Stimulated activated naive CD4-positive, alpha-beta T cell treated with Interleukin-2 at 50 U/mL for 16 hours (primary cell): ENCODE results near the gene ANKRD33.
A peak's percentile ranks its signal among the peaks of the same experiment; 100 is the strongest.

Experiments used
- DNase-seq: peaks from one replicate; lab custom pipeline; 2025; lab: John Stamatoyannopoulos, UW

ANKRD33 gene, protein sequence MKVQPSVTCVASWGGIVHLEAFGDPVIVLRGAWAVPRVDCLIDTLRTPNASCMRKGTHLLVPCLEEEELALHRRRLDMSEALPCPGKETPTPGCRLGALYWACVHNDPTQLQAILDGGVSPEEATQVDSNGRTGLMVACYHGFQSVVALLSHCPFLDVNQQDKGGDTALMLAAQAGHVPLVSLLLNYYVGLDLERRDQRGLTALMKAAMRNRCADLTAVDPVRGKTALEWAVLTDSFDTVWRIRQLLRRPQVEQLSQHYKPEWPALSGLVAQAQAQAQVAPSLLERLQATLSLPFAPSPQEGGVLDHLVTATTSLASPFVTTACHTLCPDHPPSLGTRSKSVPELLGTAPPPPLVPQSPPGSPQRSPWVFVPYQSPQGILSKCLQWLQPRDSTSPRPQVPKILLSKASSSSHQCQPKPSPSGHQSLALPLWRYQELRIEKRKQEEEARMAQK

GRCh38 chr12:51887476-51888315, at the start of gene ANKRD33:
TSS of gene ANKRD33 (plus strand) at chr12:51888103. CDS start at chr12:51888187, 84 bp downstream.
- no peak for DNase-seq

DNA sequence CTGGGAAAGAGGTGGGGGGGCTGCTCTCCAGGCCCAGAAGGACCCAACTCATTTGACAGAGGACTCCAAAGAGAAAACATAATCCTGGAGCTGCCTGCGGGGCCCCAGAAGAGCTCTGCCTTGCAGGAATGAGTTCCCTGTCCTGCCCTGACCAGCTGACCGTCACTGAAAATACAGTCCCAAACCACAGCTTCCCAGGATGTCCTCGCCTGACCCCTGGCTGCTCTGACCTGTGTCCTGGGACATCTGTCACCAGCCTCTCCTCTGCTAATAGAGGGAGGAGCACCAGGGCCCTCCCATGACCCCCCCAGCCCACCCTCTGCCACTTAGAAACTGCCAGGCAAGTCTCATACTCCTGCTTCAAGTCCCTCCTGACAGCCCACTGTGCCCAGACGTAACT, 49.1 kb upstream of the ANKRD33 start:
- DNase-seq, result no peak

- DNase-seq, result no peak
Observed at GRCh38 chr12:51839310-51839947, 48.5 kb upstream of the ANKRD33 start.

DNA sequence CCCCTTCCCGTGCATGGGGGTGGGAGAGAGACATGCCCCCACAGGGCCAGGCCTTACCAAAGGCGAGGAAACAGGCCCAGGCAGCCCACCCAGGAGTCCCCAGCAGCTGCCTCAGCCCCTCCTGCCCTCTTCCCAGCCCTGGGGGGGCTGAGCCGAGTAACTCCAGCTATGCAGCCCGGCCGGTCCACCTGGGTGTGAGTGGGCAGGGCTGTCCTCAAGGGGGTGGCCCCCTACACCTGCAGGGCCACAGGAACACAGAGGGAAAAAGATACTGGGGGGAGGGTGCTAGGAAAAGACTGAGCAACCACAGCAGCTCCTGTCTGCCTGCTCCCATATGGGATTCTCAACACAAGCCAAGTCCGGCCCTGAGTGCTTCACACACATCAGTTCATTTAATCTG, 46.9 kb upstream of the ANKRD33 start:
- no peak for DNase-seq

DNA sequence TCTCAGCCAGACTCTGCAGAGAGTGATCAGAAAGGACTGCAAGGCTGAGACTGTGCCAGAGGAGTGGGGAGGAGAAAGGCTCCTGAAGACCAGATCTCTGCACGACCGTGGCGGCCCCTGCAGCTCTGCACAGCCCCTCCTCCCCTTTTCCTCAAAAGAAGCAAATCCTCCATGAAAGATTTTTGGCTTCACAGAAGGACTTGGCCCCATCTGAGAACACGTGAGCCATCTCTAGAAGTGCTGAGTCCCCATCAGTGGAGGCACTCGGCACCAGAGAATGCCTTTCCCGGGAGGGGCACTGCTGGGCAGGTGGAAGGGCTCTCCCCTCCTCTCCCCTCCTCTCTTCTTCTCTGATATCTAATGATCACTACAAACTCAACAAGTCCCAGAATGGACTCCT, 46.2 kb upstream of the ANKRD33 start:
- no peak for DNase-seq

DNA sequence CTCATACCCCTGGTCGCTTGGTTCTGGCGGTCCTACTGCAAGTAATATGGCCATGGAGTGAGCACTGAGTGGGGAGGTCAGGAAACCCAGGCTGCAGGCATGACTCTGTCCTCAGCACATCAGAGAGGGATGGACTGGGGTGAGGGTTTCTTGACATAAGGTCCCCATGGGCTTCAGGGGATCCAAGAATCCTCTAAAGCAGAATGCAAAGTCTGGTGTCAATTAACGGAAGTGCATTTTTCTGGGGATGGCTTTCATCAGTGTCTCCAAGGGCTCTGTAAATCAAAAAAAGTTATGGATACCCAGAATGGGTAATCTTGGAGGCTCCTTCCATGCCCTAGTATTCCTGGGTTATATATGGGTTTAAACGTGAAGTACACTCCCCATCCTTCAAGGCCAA, 43.0 kb upstream of the ANKRD33 start:
- DNase-seq, result no peak

DNA sequence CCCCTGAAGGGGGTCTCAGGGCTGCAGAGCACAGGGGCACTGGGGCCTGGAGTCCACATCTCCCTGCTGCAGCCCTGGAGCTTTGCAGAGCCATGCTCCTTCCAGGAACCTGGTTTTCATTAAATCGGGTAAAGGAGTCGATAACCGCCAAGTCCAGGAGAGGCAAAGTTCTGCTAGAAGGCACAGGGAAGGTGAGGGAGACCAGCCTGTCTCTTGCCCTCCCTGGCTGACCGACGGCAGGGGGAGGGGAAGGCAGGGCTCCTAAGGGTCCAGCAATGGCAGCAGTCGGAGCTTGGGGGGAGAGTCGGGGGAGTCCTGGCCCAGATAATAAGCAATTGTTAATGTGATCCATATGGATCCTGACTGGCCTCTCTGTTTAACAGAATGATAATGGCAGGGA, 42.4 kb upstream of the ANKRD33 start:
- DNase-seq, result no peak

GRCh38 chr12:51846271-51846691, 41.6 kb upstream of the ANKRD33 start:
- DNase-seq, result no peak

DNA sequence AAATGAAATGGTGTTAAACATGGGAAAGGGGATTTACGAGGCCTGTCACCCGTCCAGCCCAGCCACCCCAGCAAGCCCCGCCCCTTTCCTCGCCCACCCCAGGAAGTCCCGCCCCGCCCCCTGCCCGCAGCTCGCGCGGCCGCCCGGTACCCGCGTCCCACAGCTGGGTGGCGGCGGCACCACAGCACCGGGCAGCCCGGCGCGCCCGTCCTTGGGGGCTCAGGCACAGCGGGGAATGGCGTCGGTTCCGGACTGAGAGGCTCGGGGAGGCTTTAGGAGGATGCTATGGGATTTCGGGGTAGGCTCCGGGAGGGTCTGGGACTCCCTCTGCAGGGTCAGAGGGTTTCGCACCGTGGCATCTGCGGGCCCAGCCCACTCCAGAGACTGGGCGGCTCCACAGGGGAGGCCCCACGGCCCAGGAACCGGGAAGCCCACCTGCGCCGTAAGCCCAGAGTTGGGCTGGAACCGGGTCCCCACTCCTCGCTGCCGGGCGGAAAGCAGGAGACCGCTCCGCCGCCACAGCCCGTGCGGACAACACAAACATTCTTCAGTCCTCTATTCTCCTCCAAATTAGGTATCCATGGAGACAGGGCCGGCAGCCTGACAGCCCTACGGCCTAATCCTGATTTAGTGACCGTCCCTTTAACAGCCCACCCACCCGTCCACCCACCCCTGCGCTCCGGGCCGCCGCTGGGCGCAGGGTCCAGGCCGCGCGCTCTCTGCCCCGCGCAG, 40.8 kb upstream of the ANKRD33 start:
- DNase-seq, result peak; percentile 22

DNA sequence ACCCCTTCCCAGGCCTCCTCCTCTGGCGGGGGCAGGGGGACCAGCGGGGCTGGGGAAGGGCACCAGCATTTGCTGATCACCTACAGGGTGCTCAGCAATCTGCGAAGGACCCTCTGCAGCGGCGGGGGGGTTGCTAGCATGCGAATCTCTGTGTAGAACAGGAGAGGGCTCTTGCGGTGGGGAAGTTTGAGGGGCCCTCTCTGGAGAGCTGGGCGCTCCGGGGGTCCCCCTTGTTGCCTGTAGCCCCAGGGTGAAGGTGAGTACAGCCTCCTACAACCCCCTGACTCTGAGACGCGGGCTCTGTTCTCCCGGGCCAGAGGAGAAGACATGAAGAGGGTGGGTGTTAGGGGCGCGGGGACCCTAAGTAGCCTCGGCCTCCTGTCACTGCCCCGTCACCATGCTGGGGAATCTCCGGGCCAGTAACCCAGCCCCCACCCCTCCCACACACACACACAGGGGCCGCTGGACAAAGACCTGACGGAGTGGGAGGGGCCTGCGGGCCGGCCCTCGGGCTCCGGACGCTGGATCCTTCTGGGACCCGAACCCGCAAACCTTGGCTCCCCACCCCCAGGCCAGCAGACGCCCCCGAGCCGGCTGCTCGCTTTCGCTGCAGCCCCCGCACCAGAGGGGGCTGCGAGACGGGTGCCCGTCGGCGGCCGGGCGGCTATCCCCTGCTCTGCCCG, 40.1 kb upstream of the ANKRD33 start:
- DNase-seq, result no peak

GRCh38 chr12:51848326-51848727, 39.6 kb upstream of the ANKRD33 start, which contains the start of gene FIGNL2:
TSS of gene FIGNL2 (minus strand) at chr12:51848718. CDS start at chr12:51822413, 26,305 bp downstream.
- DNase-seq, result no peak

GRCh38 chr12:51848841-51849735, 38.8 kb upstream of the ANKRD33 start:
- no peak for DNase-seq

DNA sequence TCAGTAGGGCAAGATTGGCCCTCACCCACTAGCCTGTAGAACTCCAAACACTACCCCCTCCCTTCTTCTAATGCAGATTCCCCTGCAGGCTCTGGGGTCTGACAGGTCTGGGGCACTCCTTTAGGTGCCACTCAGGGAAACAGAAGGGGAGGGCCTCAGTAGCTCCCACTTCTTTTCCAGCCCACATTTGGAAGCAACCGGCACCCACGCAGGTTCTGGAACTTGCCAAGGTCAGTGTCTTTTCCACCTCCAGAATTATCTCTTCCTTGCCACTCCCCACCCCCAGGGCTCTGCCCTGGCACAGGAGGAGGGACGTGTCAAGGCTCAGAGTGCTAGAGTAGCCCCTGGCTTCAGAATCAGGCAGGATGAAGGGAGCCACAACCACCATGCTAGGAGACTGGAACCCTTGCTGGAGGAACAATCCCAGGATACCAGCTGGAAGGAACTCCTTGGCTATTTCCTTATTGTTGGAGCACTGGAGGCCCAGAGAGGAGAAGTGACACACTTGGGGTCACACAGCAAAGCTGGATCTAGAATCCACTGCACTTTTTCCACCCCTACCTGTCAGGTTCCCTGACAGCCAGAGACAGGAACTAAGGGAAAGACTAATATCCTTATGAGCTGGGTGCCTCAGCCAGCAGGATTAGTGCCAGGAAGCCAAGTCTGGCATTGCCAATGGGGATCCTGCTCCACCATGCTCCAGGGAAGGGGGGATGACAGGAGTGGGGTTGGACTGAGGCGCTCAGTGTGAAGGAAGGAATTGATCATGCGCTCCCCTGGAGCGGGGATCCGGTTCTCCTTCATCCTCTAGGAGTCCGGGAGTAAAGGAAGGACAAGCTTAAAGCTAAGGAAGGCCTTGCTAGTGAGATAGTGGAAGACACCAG, 37.6 kb upstream of the ANKRD33 start:
- no peak for DNase-seq

- DNase-seq, result no peak
Observed at GRCh38 chr12:51850965-51851299, 37.0 kb upstream of the ANKRD33 start.

DNA sequence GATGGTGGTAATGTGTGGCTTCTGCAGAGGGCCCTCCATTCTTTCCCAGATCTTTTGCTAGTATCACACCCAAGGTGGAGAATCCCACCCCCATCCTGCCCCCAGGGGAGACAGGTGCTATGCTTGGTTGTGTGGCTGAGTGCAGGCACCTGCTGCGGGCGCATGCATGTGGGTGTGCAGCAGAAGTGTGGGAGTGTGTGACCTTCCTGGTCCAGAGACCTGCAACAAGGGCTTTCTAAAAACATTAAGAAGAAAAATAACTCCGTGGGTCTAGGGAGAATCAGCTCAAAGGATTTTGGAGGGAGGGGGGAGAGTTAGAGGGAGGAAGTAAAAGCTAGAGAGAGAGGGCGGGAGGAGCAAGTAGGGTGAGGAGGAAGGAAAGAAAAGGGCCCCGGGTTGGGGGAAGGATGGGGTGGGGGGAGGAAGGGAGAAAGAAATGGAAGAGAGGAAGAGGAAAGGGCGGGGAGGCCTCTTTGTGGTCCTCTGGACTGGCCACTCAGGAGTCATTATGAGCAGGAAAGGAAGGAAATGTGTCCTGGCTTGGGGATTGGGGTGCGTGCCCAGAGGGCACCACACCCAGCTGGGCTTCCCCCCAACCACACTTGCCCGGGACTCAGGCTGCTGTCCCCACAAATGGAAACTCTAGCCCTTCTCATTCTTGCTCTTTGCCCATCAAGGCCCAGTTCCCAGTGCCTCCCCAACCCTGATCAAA, 36.3 kb upstream of the ANKRD33 start:
- no peak for DNase-seq

GRCh38 chr12:51852404-51853137, 35.3 kb upstream of the ANKRD33 start:
- no peak for DNase-seq

GRCh38 chr12:51855586-51856428, 32.1 kb upstream of the ANKRD33 start:
- no peak for DNase-seq
